B cell (primary cell): ENCODE data around the gene STPG4. TPM values are rescaled to one million over a fixed set of nuclear protein-coding genes. Genes with fewer than 3 reads are reported as not detected.

Experiments
- ATAC-seq: fragments of 200-7000 bp; cut with Tn5 transposase; one replicate; pipeline ENCODE4 v1.10.0; 2021; ENCODE audit warnings: low read depth, mild to moderate bottlenecking, moderate number of reproducible peaks, moderate library complexity
- CTCF ChIA-PET: fragments of 350-600 bp; sonication (Branson Sonifier 250); formaldehyde crosslinking; loops from one replicate; lab custom pipeline; 2021; ENCODE audit warnings: antibody characterized with exemption, inconsistent platforms; lab: Charles Lee
- POLR2A ChIA-PET: fragments of 350-600 bp; sonication (Branson Sonifier 250); formaldehyde crosslinking; loops from one replicate; lab custom pipeline; 2021; ENCODE audit warnings: antibody characterized with exemption; lab: Charles Lee
- DNase-seq: peaks from one replicate; pipeline ENCODE4 v3.0.0; 2013
- H2AFZ ChIP-seq: 2 replicates; pipeline ENCODE4 v1.6.1; 2012; ENCODE audit warnings: mild to moderate bottlenecking, low read depth, low read length; ENCODE audit not compliant: insufficient read depth, poor library complexity, severe bottlenecking
- H3K27ac ChIP-seq, 2 donors: 1 replicate in 1 of 2; 2 replicates in 1 of 2; pipeline ENCODE4 v1.5.1; 2012 to 2013; ENCODE audit warnings: low read length in 2 of 2, mild to moderate bottlenecking in 2 of 2, moderate library complexity in 1 of 2
- H3K27me3 ChIP-seq, 4 experiments: fragments of 200-600 bp in 1 of 4; sonication (generic) in 1 of 4; replicated peaks in 1 of 4; 1 replicate in 2 of 4; 2 replicates in 2 of 4; pipeline versions ENCODE4 v1.6.1 to v1.7.0; 2013 to 2016; ENCODE audit warnings: low read length in 3 of 4, mild to moderate bottlenecking in 2 of 4, mixed read lengths in 1 of 4, moderate library complexity in 1 of 4; ENCODE audit not compliant: insufficient read depth in 4 of 4, control insufficient read depth in 3 of 4; ENCODE audit errors: control extremely low read depth in 1 of 4
- H3K36me3 ChIP-seq, 2 experiments: replicated peaks in 1 of 2; 1 replicate in 1 of 2; 2 replicates in 1 of 2; pipeline versions ENCODE4 v1.6.1 to v1.7.1; 2013; ENCODE audit warnings: low read length in 1 of 2; ENCODE audit not compliant: insufficient read depth in 2 of 2, control insufficient read depth in 1 of 2; ENCODE audit errors: control extremely low read depth in 1 of 2, extremely low read depth in 1 of 2
- H3K4me1 ChIP-seq, 2 donors: fragments of 200-600 bp in 1 of 2; sonication (generic) in 1 of 2; 1 replicate in 1 of 2; 2 replicates in 1 of 2; pipeline versions ENCODE4 v1.5.1 to v1.6.1; 2013 to 2017; ENCODE audit warnings: low read length in 2 of 2; ENCODE audit not compliant: control insufficient read depth in 2 of 2, insufficient read depth in 2 of 2
- H3K4me2 ChIP-seq: replicated peaks from 2 replicates; pipeline ENCODE3; 2012; ENCODE audit warnings: mild to moderate bottlenecking, low read depth, low read length; ENCODE audit not compliant: poor library complexity, severe bottlenecking
- H3K4me3 ChIP-seq, 5 experiments: fragments of 200-600 bp in 1 of 5; sonication (generic) in 1 of 5; 1 replicate in 3 of 5; 2 replicates in 2 of 5; pipeline versions ENCODE4 v1.5.1 to v1.7.0; 2011 to 2016; ENCODE audit warnings: low read length in 4 of 5, mild to moderate bottlenecking in 4 of 5, low read depth in 2 of 5, control low read depth in 1 of 5, moderate library complexity in 1 of 5; ENCODE audit not compliant: insufficient read depth in 1 of 5; ENCODE audit errors: control extremely low read depth in 1 of 5, extremely low read depth in 1 of 5
- H3K79me2 ChIP-seq: fragments of 200-600 bp; sonication (generic); one replicate; pipeline ENCODE4 v1.6.0; 2016; ENCODE audit warnings: low read length; ENCODE audit not compliant: control insufficient read depth, insufficient read depth
- H3K9ac ChIP-seq: fragments of 200-600 bp; sonication (generic); 2 replicates; pipeline ENCODE4 v1.6.1; 2017; ENCODE audit warnings: mild to moderate bottlenecking, low read length, moderate library complexity
- H3K9me3 ChIP-seq, 3 donors: one replicate each; pipeline versions ENCODE4 v1.6.1 to v1.7.1; 2013; ENCODE audit warnings: low read length in 2 of 3; ENCODE audit not compliant: control insufficient read depth in 2 of 3, insufficient read depth in 1 of 3; ENCODE audit errors: control extremely low read depth in 1 of 3
- H4K20me1 ChIP-seq: 2 replicates; pipeline ENCODE4 v1.6.0; 2012; ENCODE audit warnings: mild to moderate bottlenecking, low read length; ENCODE audit not compliant: insufficient read depth, control insufficient read depth, poor library complexity, severe bottlenecking
- H3K27ac Mint-ChIP-seq: one replicate; pipeline ENCODE4 v1.8.0; 2021; ENCODE audit warnings: mixed read lengths
- H3K27me3 Mint-ChIP-seq: one replicate; pipeline ENCODE4 v1.8.0; 2021; ENCODE audit warnings: mixed read lengths
- H3K4me1 Mint-ChIP-seq: one replicate; pipeline ENCODE4 v1.8.0; 2021; ENCODE audit warnings: mixed read lengths
- H3K4me3 Mint-ChIP-seq: one replicate; pipeline ENCODE4 v1.8.0; 2021; ENCODE audit warnings: mixed read lengths
- H3K9me3 Mint-ChIP-seq: one replicate; pipeline ENCODE4 v1.8.0; 2022; ENCODE audit warnings: mixed read lengths; ENCODE audit not compliant: insufficient read depth
- CTCF ChIP-seq: fragments of 200-600 bp; IDR thresholded peaks from one replicate; pipeline ENCODE4 v1.8.0; 2022; ENCODE audit warnings: antibody characterized with exemption, mild to moderate bottlenecking
- EZH2 ChIP-seq: IDR thresholded peaks from 2 replicates; pipeline ENCODE4 v1.6.1; 2012; ENCODE audit warnings: borderline replicate concordance, low read depth, mild to moderate bottlenecking, moderate library complexity, low read length; ENCODE audit not compliant: insufficient read depth, poor library complexity, severe bottlenecking
- WGBS: methylation state at CpG from one replicate; pipeline ENCODE4 v1.1.5; 2013; ENCODE audit warnings: missing lambda C conversion rate; ENCODE audit not compliant: insufficient coverage; 5-methylcytosine and 5-hydroxymethylcytosine counted together
- intact Hi-C: fragments of 100-400 bp; cut with micrococcal nuclease; formaldehyde crosslinking; loops from one replicate; pipeline ENCODE4 v1.10.0; 2022
- polyA plus RNA-seq: library from polyadenylated mRNA; depleted of rRNA; stranded (reverse); fragments of >200 nt; gene quantifications from 2 replicates; pipeline ENCODE4 v1.2.3, GENCODE V29; 2012
- total RNA-seq, 2 donors: library from RNA; stranded (reverse); fragments of 120-200 nt in 1 of 2; gene quantifications; 1 replicate in 1 of 2; 2 replicates in 1 of 2; pipeline versions ENCODE4 v1.2.3 to v1.2.4, GENCODE V29; 2013 to 2022

The STPG4 gene
- total and polyA plus RNA-seq, 2 donors (not counting 1 experiment from before 2014, with no cell fraction given), result 0.31 to 0.79 TPM

GRCh38 chr2:47075361-47076125, 79.6 kb downstream of the STPG4 start:
- DNase-seq, result no peak
- H3K4me1 Mint-ChIP-seq, result peaks cover 46% of the 10 kb centered on the region
- H3K4me1 ChIP-seq, result peaks cover 41 to 50% of the 10 kb centered on the region in 2 donors

More at GRCh38 chr2:47075361-47076125, 79.6 kb downstream of the STPG4 start:
- Histone ChIP-seq H4K20me1 (peaks cover 5% of the 10 kb centered on the region), H3K79me2 (no peaks in the 10 kb centered on the region), H3K27ac (peak overlapping the region in 1 of 2 donors; percentile 47), H3K4me2 (no peak overlapping the region), H2AFZ (no peak overlapping the region), H3K36me3 (peaks cover 0 to 41% of the 10 kb centered on the region in 2 experiments), H3K9ac (no peak overlapping the region), H3K9me3 (peaks cover 0 to 5% (median 0%) of the 10 kb centered on the region in 3 donors), H3K4me3 (no peak overlapping the region), H3K27me3 (no peaks in the 10 kb centered on the region)
- ChIA-PET CTCF (no interaction called here), POLR2A (no interaction called here)
- no peak for TF ChIP-seq CTCF
- no peak for TF ChIP-seq EZH2
- ATAC-seq, result no peak
- intact Hi-C loops, result no loop called here
- Mint-ChIP-seq H3K9me3 (no peaks in the 10 kb centered on the region), H3K27ac (peak overlapping the region; percentile 54), H3K4me3 (no peak overlapping the region), H3K27me3 (no peaks in the 10 kb centered on the region)
- 88% methylated on average over 5 of the region's 6 CpGs for WGBS
